ENCODE data around the gene RFC3. TPM values are rescaled to one million over a fixed set of nuclear protein-coding genes. Genes with fewer than 3 reads are reported as not detected.

Gene RFC3
- 3.8 and 4.5 TPM in 2 replicates for total RNA-seq

GRCh38 chr13:33817901-33818706 lies at the start of gene RFC3:
Gene RFC3, plus strand, starts transcription at chr13:33818149. Its CDS starts 30 bp downstream, at chr13:33818179.

Small RNA genes within 50 kb of the gene (small RNA-seq; reads per million reads assigned to genes)
- gene RNU5A-4P, result not detected
